ENCODE data around the gene EIF4B.

Gene EIF4B

GRCh38 chr12:52965337-52965731, 40.9 kb upstream of the EIF4B start:
- ATAC-seq (ENCODE audit: insufficient read depth, low read depth) (no peak), DNase-seq (no peak)
- Histone ChIP-seq H3K79me2 (ENCODE audit: insufficient read depth, low read length) (no peaks in the 10 kb centered on the region), H3K27me3 (ENCODE audit: insufficient read depth, low read length, poor library complexity) (peaks cover 6% of the 10 kb centered on the region), H3K27ac (ENCODE audit: low read length) (no peak overlapping the region), H4K20me1 (ENCODE audit: insufficient read depth, low read length) (no peaks in the 10 kb centered on the region), H3K9ac (ENCODE audit: low read depth, low read length) (no peak overlapping the region), H3K4me2 (ENCODE audit: insufficient read depth, low read length) (no peak overlapping the region), H3K36me3 (ENCODE audit: insufficient read depth, low read length) (no peaks in the 10 kb centered on the region), H2AFZ (ENCODE audit: low read depth, low read length) (no peak overlapping the region), H3K4me3 (ENCODE audit: low read depth in 1 of 2, low read length in 2 of 2) (no peak overlapping the region), H3K4me1 (ENCODE audit: insufficient read depth, low read length) (no peaks in the 10 kb centered on the region), H3K9me3 (ENCODE audit: insufficient read depth, low read length, severe bottlenecking) (no peaks in the 10 kb centered on the region)
- no peak for TF ChIP-seq EZH2 (IDR thresholded peaks at IDR 0.05; ENCODE audit: borderline replicate concordance, low read depth, low read length, severe bottlenecking)
- TF ChIP-seq, protein P1, sequence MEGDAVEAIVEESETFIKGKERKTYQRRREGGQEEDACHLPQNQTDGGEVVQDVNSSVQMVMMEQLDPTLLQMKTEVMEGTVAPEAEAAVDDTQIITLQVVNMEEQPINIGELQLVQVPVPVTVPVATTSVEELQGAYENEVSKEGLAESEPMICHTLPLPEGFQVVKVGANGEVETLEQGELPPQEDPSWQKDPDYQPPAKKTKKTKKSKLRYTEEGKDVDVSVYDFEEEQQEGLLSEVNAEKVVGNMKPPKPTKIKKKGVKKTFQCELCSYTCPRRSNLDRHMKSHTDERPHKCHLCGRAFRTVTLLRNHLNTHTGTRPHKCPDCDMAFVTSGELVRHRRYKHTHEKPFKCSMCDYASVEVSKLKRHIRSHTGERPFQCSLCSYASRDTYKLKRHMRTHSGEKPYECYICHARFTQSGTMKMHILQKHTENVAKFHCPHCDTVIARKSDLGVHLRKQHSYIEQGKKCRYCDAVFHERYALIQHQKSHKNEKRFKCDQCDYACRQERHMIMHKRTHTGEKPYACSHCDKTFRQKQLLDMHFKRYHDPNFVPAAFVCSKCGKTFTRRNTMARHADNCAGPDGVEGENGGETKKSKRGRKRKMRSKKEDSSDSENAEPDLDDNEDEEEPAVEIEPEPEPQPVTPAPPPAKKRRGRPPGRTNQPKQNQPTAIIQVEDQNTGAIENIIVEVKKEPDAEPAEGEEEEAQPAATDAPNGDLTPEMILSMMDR (IDR thresholded peaks at IDR 0.05; ENCODE audit: borderline replicate concordance, extremely low read depth, low read length, poor library complexity, severe bottlenecking) = no peak

GRCh38 chr12:52969166-52969795, 37.0 kb upstream of the EIF4B start:
- ATAC-seq (ENCODE audit: insufficient read depth, low read depth) = no peak
- H3K36me3 ChIP-seq (ENCODE audit: insufficient read depth, low read length) = no peaks in the 10 kb centered on the region
- no peak for DNase-seq
- TF ChIP-seq EZH2 (IDR thresholded peaks at IDR 0.05; ENCODE audit: borderline replicate concordance, low read depth, low read length, severe bottlenecking) = no peak
- TF ChIP-seq, protein P1 (IDR thresholded peaks at IDR 0.05; ENCODE audit: borderline replicate concordance, extremely low read depth, low read length, poor library complexity, severe bottlenecking) = no peak
- H3K27me3 ChIP-seq (ENCODE audit: insufficient read depth, low read length, poor library complexity) = peaks cover 6% of the 10 kb centered on the region
- H3K9me3 ChIP-seq (ENCODE audit: insufficient read depth, low read length, severe bottlenecking) = no peaks in the 10 kb centered on the region
- H3K4me2 ChIP-seq (ENCODE audit: insufficient read depth, low read length) = no peak overlapping the region
- H3K4me1 ChIP-seq (ENCODE audit: insufficient read depth, low read length) = no peaks in the 10 kb centered on the region
- H3K27ac ChIP-seq (ENCODE audit: low read length) = no peak overlapping the region
- H2AFZ ChIP-seq (ENCODE audit: low read depth, low read length) = no peak overlapping the region
- no peaks in the 10 kb centered on the region for H4K20me1 ChIP-seq (ENCODE audit: insufficient read depth, low read length)
- H3K4me3 ChIP-seq (ENCODE audit: low read depth in 1 of 2, low read length in 2 of 2) = no peak overlapping the region
- H3K9ac ChIP-seq (ENCODE audit: low read depth, low read length) = no peak overlapping the region
- H3K79me2 ChIP-seq (ENCODE audit: insufficient read depth, low read length) = no peaks in the 10 kb centered on the region

DNA sequence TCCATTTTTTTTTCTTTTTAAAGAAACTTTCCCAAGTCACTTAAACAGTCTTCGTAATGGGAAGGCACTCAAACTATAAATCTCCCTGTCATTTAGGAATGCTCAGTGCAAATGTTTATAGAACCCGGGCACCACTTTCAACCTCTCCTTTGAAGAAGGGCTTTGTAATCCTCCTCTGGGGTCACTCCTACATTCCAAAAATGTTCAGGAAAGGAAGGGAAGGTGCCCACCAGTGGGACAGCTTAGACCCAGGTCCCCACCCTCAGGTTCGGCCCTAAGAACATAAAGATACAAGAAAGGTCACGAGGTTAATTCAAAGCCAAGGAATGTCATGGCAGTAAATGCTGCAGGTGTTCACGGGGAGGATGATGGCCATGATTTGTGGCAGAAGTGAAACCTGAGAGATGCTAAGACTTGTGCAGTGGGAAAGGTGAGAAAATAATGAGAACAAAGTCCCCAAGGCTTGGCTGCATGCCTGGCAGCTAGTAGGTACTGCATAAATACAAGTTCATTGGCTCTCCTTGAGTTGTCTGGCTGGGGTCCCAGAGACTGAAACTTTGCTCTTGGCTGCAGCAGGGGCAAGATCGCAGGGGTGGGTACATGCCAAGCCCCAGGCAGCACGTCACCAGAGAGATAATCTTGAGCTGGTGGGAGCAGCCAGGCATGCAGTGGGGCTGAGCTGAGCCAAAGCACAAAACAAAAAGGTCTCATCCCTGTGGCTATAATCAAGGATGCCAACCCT, 36.3 kb upstream of the EIF4B start:
- no peak for ATAC-seq (ENCODE audit: insufficient read depth, low read depth)
- Histone ChIP-seq H2AFZ (ENCODE audit: low read depth, low read length) (no peak overlapping the region), H3K36me3 (ENCODE audit: insufficient read depth, low read length) (no peaks in the 10 kb centered on the region), H3K4me1 (ENCODE audit: insufficient read depth, low read length) (no peaks in the 10 kb centered on the region), H3K27ac (ENCODE audit: low read length) (no peak overlapping the region), H3K79me2 (ENCODE audit: insufficient read depth, low read length) (no peaks in the 10 kb centered on the region), H3K4me3 (ENCODE audit: low read depth in 1 of 2, low read length in 2 of 2) (no peak overlapping the region), H3K9me3 (ENCODE audit: insufficient read depth, low read length, severe bottlenecking) (no peaks in the 10 kb centered on the region), H3K4me2 (ENCODE audit: insufficient read depth, low read length) (no peak overlapping the region), H4K20me1 (ENCODE audit: insufficient read depth, low read length) (no peaks in the 10 kb centered on the region), H3K9ac (ENCODE audit: low read depth, low read length) (no peak overlapping the region), H3K27me3 (ENCODE audit: insufficient read depth, low read length, poor library complexity) (peaks cover 6% of the 10 kb centered on the region)
- no peak for TF ChIP-seq EZH2 (IDR thresholded peaks at IDR 0.05; ENCODE audit: borderline replicate concordance, low read depth, low read length, severe bottlenecking)
- TF ChIP-seq, protein P1 (IDR thresholded peaks at IDR 0.05; ENCODE audit: borderline replicate concordance, extremely low read depth, low read length, poor library complexity, severe bottlenecking) = no peak
- DNase-seq = no peak
